DOHH2 (cell line): ENCODE data around the gene TOP2A.

Experiments
- H3F3A ChIP-seq: fragments of 200-600 bp; sonication (generic), shearing (Covaris generic); 2 replicates; pipeline ENCODE4 v1.6.0; 2016; ENCODE audit warnings: antibody characterized with exemption, mild to moderate bottlenecking; ENCODE audit not compliant: control insufficient read depth, insufficient read depth
- H3K27ac ChIP-seq: fragments of 200-600 bp; sonication (generic); 2 replicates; pipeline ENCODE4 v1.5.1; 2014; ENCODE audit warnings: low read depth, mild to moderate bottlenecking, low read length, moderate library complexity
- H3K27me3 ChIP-seq: fragments of 200-600 bp; sonication (generic); 2 replicates; pipeline ENCODE4 v1.6.1; 2014; ENCODE audit warnings: mild to moderate bottlenecking, low read length, mixed read lengths; ENCODE audit not compliant: control insufficient read depth
- H3K36me3 ChIP-seq: fragments of 200-600 bp; sonication (generic); 2 replicates; pipeline ENCODE4 v1.6.1; 2014; ENCODE audit warnings: mild to moderate bottlenecking, low read length, moderate library complexity, mixed read lengths; ENCODE audit not compliant: control insufficient read depth
- H3K4me1 ChIP-seq: fragments of 200-600 bp; sonication (generic); 2 replicates; pipeline ENCODE4 v1.6.1; 2014; ENCODE audit warnings: mild to moderate bottlenecking, low read length, mixed read lengths; ENCODE audit not compliant: control insufficient read depth
- H3K4me2 ChIP-seq: fragments of 200-600 bp; sonication (generic); 2 replicates; pipeline ENCODE4 v1.6.0; 2014; ENCODE audit warnings: mild to moderate bottlenecking, low read length, moderate library complexity
- H3K4me3 ChIP-seq: fragments of 200-600 bp; sonication (generic); 2 replicates; pipeline ENCODE4 v1.5.1; 2014; ENCODE audit warnings: mild to moderate bottlenecking, low read length, mixed read lengths
- H3K79me2 ChIP-seq: fragments of 200-600 bp; sonication (generic); 2 replicates; pipeline ENCODE4 v1.6.1; 2014; ENCODE audit warnings: mild to moderate bottlenecking, low read length, mixed read lengths; ENCODE audit not compliant: control insufficient read depth
- H3K9me2 ChIP-seq: fragments of 200-600 bp; sonication (generic); replicated peaks from 2 replicates; pipeline ENCODE4 v1.6.1; 2014; ENCODE audit warnings: mild to moderate bottlenecking, low read length, mixed read lengths; ENCODE audit not compliant: control insufficient read depth
- H3K9me3 ChIP-seq: fragments of 200-600 bp; sonication (generic); 2 replicates; pipeline ENCODE4 v1.6.1; 2014; ENCODE audit warnings: antibody characterized with exemption, low read length, mixed read lengths; ENCODE audit not compliant: control insufficient read depth, insufficient read depth
- H4K20me1 ChIP-seq: fragments of 200-600 bp; sonication (generic); 2 replicates; pipeline ENCODE4 v1.6.0; 2014; ENCODE audit warnings: low read depth, mild to moderate bottlenecking, antibody characterized with exemption, low read length, moderate library complexity; ENCODE audit not compliant: control insufficient read depth, insufficient read depth
- EZH2phosphoT487 ChIP-seq: fragments of 200-600 bp; sonication (generic); IDR thresholded peaks from 2 replicates; pipeline ENCODE4 v1.6.1; 2017; ENCODE audit warnings: borderline replicate concordance, mild to moderate bottlenecking, antibody characterized with exemption, low read length, moderate library complexity, mixed read lengths
- TF ChIP-seq, protein P1 (sequence below): fragments of 200-600 bp; sonication (generic); IDR thresholded peaks from one replicate; pipeline ENCODE4 v1.5.1; 2014; ENCODE audit warnings: antibody characterized with exemption, mild to moderate bottlenecking, low read depth, low read length; ENCODE audit not compliant: poor library complexity, severe bottlenecking

TOP2A gene

GRCh38 chr17:40366861-40367518 is 50.7 kb downstream of the TOP2A start:
- Histone ChIP-seq H3K9me3 (no peaks in the 10 kb centered on the region), H3K9me2 (no peaks in the 10 kb centered on the region), H3K36me3 (no peaks in the 10 kb centered on the region), H3K4me3 (no peak overlapping the region), H3F3A (no peaks in the 10 kb centered on the region), H3K27ac (no peak overlapping the region), H4K20me1 (no peaks in the 10 kb centered on the region), H3K4me2 (no peak overlapping the region), H3K4me1 (peaks cover 15% of the 10 kb centered on the region), H3K27me3 (no peaks in the 10 kb centered on the region), H3K79me2 (no peaks in the 10 kb centered on the region)
- no peak for TF ChIP-seq EZH2phosphoT487
- TF ChIP-seq, protein P1, sequence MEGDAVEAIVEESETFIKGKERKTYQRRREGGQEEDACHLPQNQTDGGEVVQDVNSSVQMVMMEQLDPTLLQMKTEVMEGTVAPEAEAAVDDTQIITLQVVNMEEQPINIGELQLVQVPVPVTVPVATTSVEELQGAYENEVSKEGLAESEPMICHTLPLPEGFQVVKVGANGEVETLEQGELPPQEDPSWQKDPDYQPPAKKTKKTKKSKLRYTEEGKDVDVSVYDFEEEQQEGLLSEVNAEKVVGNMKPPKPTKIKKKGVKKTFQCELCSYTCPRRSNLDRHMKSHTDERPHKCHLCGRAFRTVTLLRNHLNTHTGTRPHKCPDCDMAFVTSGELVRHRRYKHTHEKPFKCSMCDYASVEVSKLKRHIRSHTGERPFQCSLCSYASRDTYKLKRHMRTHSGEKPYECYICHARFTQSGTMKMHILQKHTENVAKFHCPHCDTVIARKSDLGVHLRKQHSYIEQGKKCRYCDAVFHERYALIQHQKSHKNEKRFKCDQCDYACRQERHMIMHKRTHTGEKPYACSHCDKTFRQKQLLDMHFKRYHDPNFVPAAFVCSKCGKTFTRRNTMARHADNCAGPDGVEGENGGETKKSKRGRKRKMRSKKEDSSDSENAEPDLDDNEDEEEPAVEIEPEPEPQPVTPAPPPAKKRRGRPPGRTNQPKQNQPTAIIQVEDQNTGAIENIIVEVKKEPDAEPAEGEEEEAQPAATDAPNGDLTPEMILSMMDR, result no peak

- Histone ChIP-seq H3K79me2 (no peaks in the 10 kb centered on the region), H3K4me1 (peaks cover 12% of the 10 kb centered on the region), H3K9me2 (no peaks in the 10 kb centered on the region), H3K27ac (no peak overlapping the region), H4K20me1 (no peaks in the 10 kb centered on the region), H3K27me3 (no peaks in the 10 kb centered on the region), H3F3A (no peaks in the 10 kb centered on the region), H3K9me3 (no peaks in the 10 kb centered on the region), H3K4me2 (no peak overlapping the region), H3K36me3 (no peaks in the 10 kb centered on the region), H3K4me3 (no peak overlapping the region)
- TF ChIP-seq EZH2phosphoT487, result no peak
- TF ChIP-seq, protein P1, result no peak
Measured at GRCh38 chr17:40366076-40366860, 51.4 kb downstream of the TOP2A start.

DNA sequence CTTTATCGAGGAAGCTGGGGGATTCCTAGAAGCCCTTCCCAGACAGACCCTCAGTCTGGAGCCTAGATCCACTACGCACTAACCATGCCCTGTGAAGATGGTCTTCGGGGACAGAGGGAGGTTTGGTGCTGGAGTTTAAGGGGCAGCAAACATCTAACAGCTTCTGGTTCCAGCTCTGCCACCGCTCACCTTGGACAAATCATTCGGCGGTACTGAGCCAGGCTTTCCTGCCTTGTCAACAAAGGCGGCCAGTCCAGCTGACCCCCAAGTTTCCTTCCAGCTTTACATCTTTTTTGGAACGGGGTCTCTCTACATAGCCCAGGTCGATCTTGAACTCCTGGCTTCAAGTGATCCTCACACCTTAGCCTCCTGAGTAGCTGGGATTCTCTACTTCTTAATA is 52.8 kb downstream of the TOP2A start:
- H3K4me2 ChIP-seq, result no peak overlapping the region

More for the DNA sequence above, 52.8 kb downstream of the TOP2A start:
- no peaks in the 10 kb centered on the region for H3K9me3 ChIP-seq
- no peaks in the 10 kb centered on the region for H3K27me3 ChIP-seq
- no peaks in the 10 kb centered on the region for H3F3A ChIP-seq
- no peaks in the 10 kb centered on the region for H4K20me1 ChIP-seq
- H3K4me1 ChIP-seq, result peaks cover 8% of the 10 kb centered on the region
- H3K9me2 ChIP-seq, result no peaks in the 10 kb centered on the region
- H3K4me3 ChIP-seq, result no peak overlapping the region
- TF ChIP-seq, protein P1, result no peak
- TF ChIP-seq EZH2phosphoT487, result no peak
- H3K27ac ChIP-seq, result no peak overlapping the region
- no peaks in the 10 kb centered on the region for H3K36me3 ChIP-seq
- H3K79me2 ChIP-seq, result no peaks in the 10 kb centered on the region
